ENCODE measurements around the gene LRRC55.

- TF ChIP-seq CTCF (IDR thresholded peaks at IDR 0.05) (no peak), EP300 (IDR thresholded peaks at IDR 0.05) (no peak), POLR2AphosphoS5 (IDR thresholded peaks at IDR 0.05) (no peak)
Observed at GRCh38 chr11:57144531-57145320, 37.0 kb upstream of the LRRC55 start.

All from esophagus muscularis mucosa (tissue), 4 donors.